Liver (tissue), 9 donors: ENCODE results near the gene OR52E2. TPM values are rescaled to one million over a fixed set of nuclear protein-coding genes. Genes with fewer than 3 reads are reported as not detected.

Experiments
- DNase-seq: peaks from one replicate; pipeline ENCODE4 v3.0.0-alpha.2; 2017; ENCODE audit warnings: low spot score
- H3K27ac ChIP-seq, 2 donors: one replicate each; pipeline ENCODE4 v1.7.0; 2013; ENCODE audit warnings: inconsistent platforms in 2 of 2, low read length in 2 of 2, control low read depth in 1 of 2, low read depth in 1 of 2, mild to moderate bottlenecking in 1 of 2
- H3K27me3 ChIP-seq, 4 donors: one replicate each; pipeline versions ENCODE4 v1.6.1 to v1.7.0; 2013; ENCODE audit warnings: low read length in 3 of 4, inconsistent platforms in 1 of 4, mild to moderate bottlenecking in 1 of 4, moderate library complexity in 1 of 4; ENCODE audit not compliant: control insufficient read depth in 4 of 4, insufficient read depth in 4 of 4
- H3K36me3 ChIP-seq, 4 donors: one replicate each; pipeline versions ENCODE4 v1.6.1 to v1.7.0; 2013; ENCODE audit warnings: low read length in 3 of 4, mild to moderate bottlenecking in 3 of 4, low read depth in 1 of 4, moderate library complexity in 1 of 4; ENCODE audit not compliant: control insufficient read depth in 4 of 4, insufficient read depth in 3 of 4
- H3K4me1 ChIP-seq, 4 donors: one replicate each; pipeline versions ENCODE4 v1.6.1 to v1.7.0; 2013; ENCODE audit warnings: low read length in 3 of 4, mild to moderate bottlenecking in 3 of 4, moderate library complexity in 1 of 4; ENCODE audit not compliant: control insufficient read depth in 4 of 4, insufficient read depth in 4 of 4
- H3K4me3 ChIP-seq, 3 donors: one replicate each; pipeline versions ENCODE4 v1.6.1 to v1.7.0; 2013; ENCODE audit warnings: low read length in 3 of 3, control low read depth in 1 of 3, low read depth in 1 of 3, mild to moderate bottlenecking in 1 of 3
- H3K9ac ChIP-seq, 2 donors: one replicate each; pipeline ENCODE4 v1.7.0; 2013; ENCODE audit warnings: low read length in 2 of 2, mild to moderate bottlenecking in 2 of 2, moderate library complexity in 2 of 2, control low read depth in 1 of 2, low read depth in 1 of 2
- H3K9me3 ChIP-seq, 4 donors: one replicate each; pipeline versions ENCODE4 v1.6.1 to v1.7.0; 2013; ENCODE audit warnings: low read length in 3 of 4; ENCODE audit not compliant: control insufficient read depth in 4 of 4
- ATF3 ChIP-seq: IDR thresholded peaks from 2 replicates; pipeline ENCODE4 v1.6.1; 2016; ENCODE audit warnings: antibody characterized with exemption
- CTCF ChIP-seq: fragments of 150-350 bp; IDR thresholded peaks from 2 replicates; pipeline ENCODE4 v1.5.1; 2017; ENCODE audit warnings: improper control_type of control experiment, low read depth, low read length; ENCODE audit not compliant: missing input control
- EGR1 ChIP-seq, 2 donors: IDR thresholded peaks; 2 replicates each; pipeline ENCODE4 v1.6.1; 2016 to 2018; ENCODE audit warnings: antibody characterized with exemption in 2 of 2, low read depth in 2 of 2
- FOXA1 ChIP-seq: IDR thresholded peaks from 2 replicates; pipeline ENCODE4 v1.6.1; 2016; ENCODE audit warnings: antibody characterized with exemption
- FOXA2 ChIP-seq: IDR thresholded peaks from 2 replicates; pipeline ENCODE4 v1.6.1; 2016; ENCODE audit warnings: antibody characterized with exemption
- HNF4A ChIP-seq, 2 donors: conservative IDR thresholded peaks; 2 replicates each; pipeline ENCODE4 v1.6.1; 2016; ENCODE audit warnings: antibody characterized with exemption in 2 of 2, mild to moderate bottlenecking in 2 of 2
- JUND ChIP-seq, 2 donors: IDR thresholded peaks; 2 replicates each; pipeline ENCODE4 v1.6.1; 2016; ENCODE audit warnings: antibody characterized with exemption in 2 of 2
- NR2F2 ChIP-seq: IDR thresholded peaks from 2 replicates; pipeline ENCODE4 v1.6.1; 2016; ENCODE audit warnings: antibody characterized with exemption
- RAD21 ChIP-seq, 2 donors: IDR thresholded peaks; 2 replicates each; pipeline ENCODE4 v1.6.1; 2016; ENCODE audit warnings: antibody characterized with exemption in 2 of 2, mild to moderate bottlenecking in 2 of 2
- RXRA ChIP-seq, 2 donors: IDR thresholded peaks; 2 replicates each; pipeline ENCODE4 v1.6.1; 2017 to 2018; ENCODE audit warnings: antibody characterized with exemption in 2 of 2, mild to moderate bottlenecking in 1 of 2
- SP1 ChIP-seq: IDR thresholded peaks from 2 replicates; pipeline ENCODE4 v1.6.1; 2018; ENCODE audit warnings: antibody characterized with exemption, mild to moderate bottlenecking
- TAF1 ChIP-seq: conservative IDR thresholded peaks from 2 replicates; pipeline ENCODE4 v1.6.1; 2016; ENCODE audit warnings: antibody characterized with exemption, mild to moderate bottlenecking
- YY1 ChIP-seq: IDR thresholded peaks from 2 replicates; pipeline ENCODE4 v1.6.1; 2016; ENCODE audit warnings: antibody characterized with exemption, mild to moderate bottlenecking
- ZBTB33 ChIP-seq: IDR thresholded peaks from 2 replicates; pipeline ENCODE4 v1.6.1; 2016; ENCODE audit warnings: antibody characterized with exemption
- WGBS: extraction: QIAGEN DNeasy Blood & Tissue Kit; methylation state at CpG from one replicate; pipeline ENCODE4 v1.1.7; 2013; 5-methylcytosine and 5-hydroxymethylcytosine counted together
- polyA plus RNA-seq, 2 donors: library from polyadenylated mRNA; stranded (reverse) in 1 of 2; unstranded in 1 of 2; fragments of 200-250 nt in 1 of 2; fragments of >200 nt in 1 of 2; fragmentation: Nextera tagmentation in 1 of 2; extraction: Ambion mirVana in 1 of 2; gene quantifications; one replicate each; pipeline versions ENCODE4 v1.2.1 to v1.2.3, GENCODE V29; 2013 to 2015
- total RNA-seq, 2 donors: library from RNA; depleted of rRNA; stranded (reverse); fragments of >200 nt; gene quantifications; one replicate each; pipeline ENCODE4 v1.2.3, GENCODE V29; 2014
- TF ChIP-seq, protein P1 (sequence below): IDR thresholded peaks from 2 replicates; pipeline ENCODE4 v1.6.1; 2016; ENCODE audit warnings: antibody characterized with exemption
- donor health status: healthy.
- donor health status: healthy.
- donor health status: healthy.
- donor health status: healthy.
- donor health status: healthy.

OR52E2 gene
- total and polyA plus RNA-seq, 4 donors: not detected

GRCh38 chr11:5088556-5088955 lies 29.1 kb upstream of the OR52E2 start:
- H3K4me3 ChIP-seq: no peak overlapping the region
- no peak overlapping the region for H3K9ac ChIP-seq
- no peak overlapping the region for H3K27ac ChIP-seq
- peaks cover 0 to 1% (median 0%) of the 10 kb centered on the region in 4 donors for H3K4me1 ChIP-seq
- peaks cover 0 to 4% (median 0%) of the 10 kb centered on the region in 4 donors for H3K9me3 ChIP-seq
- H3K27me3 ChIP-seq: peaks cover 0 to 5% (median 1%) of the 10 kb centered on the region in 4 donors
- DNase-seq: no peak
- no peaks in the 10 kb centered on the region for H3K36me3 ChIP-seq
- TF ChIP-seq SP1: no peak
- no peak for TF ChIP-seq RXRA (IDR thresholded peaks at IDR 0.05)
- no peak for TF ChIP-seq ZBTB33
- no peak for TF ChIP-seq ATF3
- no peak for TF ChIP-seq FOXA1
- TF ChIP-seq JUND (IDR thresholded peaks at IDR 0.05): no peak
- TF ChIP-seq YY1: no peak
- TF ChIP-seq EGR1 (IDR thresholded peaks at IDR 0.05; ENCODE audit: low read depth in 2 of 2): no peak
- TF ChIP-seq, protein P1, sequence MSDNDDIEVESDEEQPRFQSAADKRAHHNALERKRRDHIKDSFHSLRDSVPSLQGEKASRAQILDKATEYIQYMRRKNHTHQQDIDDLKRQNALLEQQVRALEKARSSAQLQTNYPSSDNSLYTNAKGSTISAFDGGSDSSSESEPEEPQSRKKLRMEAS: no peak
- TF ChIP-seq RAD21 (IDR thresholded peaks at IDR 0.05): no peak
- TF ChIP-seq NR2F2: no peak

DNA sequence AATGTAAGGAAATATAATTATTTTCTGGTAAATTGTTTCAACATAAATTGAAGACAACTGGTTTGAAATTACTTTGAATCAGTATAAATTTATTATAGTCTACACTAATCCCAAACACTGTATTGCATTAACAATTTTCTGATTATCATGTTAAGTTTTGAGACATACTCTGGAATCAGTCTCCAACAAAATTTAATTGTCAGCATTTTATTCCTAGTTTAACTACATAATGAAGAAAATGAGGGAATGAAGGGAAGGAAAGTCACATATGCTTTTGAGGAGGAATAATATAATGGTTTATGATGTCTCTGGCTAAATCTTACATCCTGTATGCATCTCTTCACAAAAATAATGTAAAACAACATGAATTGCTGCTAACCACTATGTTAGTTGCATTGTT lies 24.2 kb upstream of the OR52E2 start:
- H3K9ac ChIP-seq: no peak overlapping the region
- H3K4me1 ChIP-seq: peaks cover 0 to 2% (median under 1%) of the 10 kb centered on the region in 4 donors
- peaks cover 0 to 4% (median 0%) of the 10 kb centered on the region in 4 donors for H3K9me3 ChIP-seq
- H3K4me3 ChIP-seq: no peak overlapping the region
- no peak for DNase-seq
- no peaks in the 10 kb centered on the region for H3K36me3 ChIP-seq
- no peak overlapping the region for H3K27ac ChIP-seq
- TF ChIP-seq TAF1: no peak
- peaks cover 0 to 7% (median 1%) of the 10 kb centered on the region in 4 donors for H3K27me3 ChIP-seq

- DNase-seq: no peak
- WGBS: 62% methylated on average over 2 of the region's 2 CpGs
- Histone ChIP-seq H3K9me3 (peaks cover 0 to 3% (median 0%) of the 10 kb centered on the region in 4 donors), H3K4me1 (peaks cover 0 to 2% (median 0%) of the 10 kb centered on the region in 4 donors), H3K9ac (no peak overlapping the region), H3K27ac (no peak overlapping the region), H3K4me3 (no peak overlapping the region), H3K27me3 (peaks cover 0 to 11% (median 1%) of the 10 kb centered on the region in 4 donors), H3K36me3 (no peaks in the 10 kb centered on the region)
- TF ChIP-seq FOXA2 (no peak), JUND (IDR thresholded peaks at IDR 0.05) (no peak), SP1 (no peak), YY1 (no peak), ATF3 (no peak), FOXA1 (no peak), RAD21 (IDR thresholded peaks at IDR 0.05) (no peak), CTCF (no peak), HNF4A (conservative IDR thresholded peaks at IDR 0.05) (no peak), RXRA (IDR thresholded peaks at IDR 0.05) (no peak), ZBTB33 (no peak)
These were observed 22.0 kb upstream of the OR52E2 start for GRCh38 chr11:5081405-5081804.
